ENCODE data around the gene HOXC10. TPM values are rescaled to one million over a fixed set of nuclear protein-coding genes. Genes with fewer than 3 reads are reported as not detected.

HOXC10 gene
- total and polyA plus RNA-seq, 4 donors: 0.18 TPM; not detected in 3

- H3K27me3 ChIP-seq (ENCODE audit: control insufficient read depth in 3 of 3, insufficient read depth in 3 of 3, low read length in 2 of 3): peaks cover 12 to 97% (median 96%) of the 10 kb centered on the region in 3 donors
- H3K4me3 ChIP-seq: no peak overlapping the region
- no peak overlapping the region for H3K9ac ChIP-seq (ENCODE audit: insufficient read depth in 1 of 2, low read length in 2 of 2)
- ATAC-seq (ENCODE audit: insufficient read depth, low FRiP score) (no peak), DNase-seq (no peak)
- TF ChIP-seq, protein P1, sequence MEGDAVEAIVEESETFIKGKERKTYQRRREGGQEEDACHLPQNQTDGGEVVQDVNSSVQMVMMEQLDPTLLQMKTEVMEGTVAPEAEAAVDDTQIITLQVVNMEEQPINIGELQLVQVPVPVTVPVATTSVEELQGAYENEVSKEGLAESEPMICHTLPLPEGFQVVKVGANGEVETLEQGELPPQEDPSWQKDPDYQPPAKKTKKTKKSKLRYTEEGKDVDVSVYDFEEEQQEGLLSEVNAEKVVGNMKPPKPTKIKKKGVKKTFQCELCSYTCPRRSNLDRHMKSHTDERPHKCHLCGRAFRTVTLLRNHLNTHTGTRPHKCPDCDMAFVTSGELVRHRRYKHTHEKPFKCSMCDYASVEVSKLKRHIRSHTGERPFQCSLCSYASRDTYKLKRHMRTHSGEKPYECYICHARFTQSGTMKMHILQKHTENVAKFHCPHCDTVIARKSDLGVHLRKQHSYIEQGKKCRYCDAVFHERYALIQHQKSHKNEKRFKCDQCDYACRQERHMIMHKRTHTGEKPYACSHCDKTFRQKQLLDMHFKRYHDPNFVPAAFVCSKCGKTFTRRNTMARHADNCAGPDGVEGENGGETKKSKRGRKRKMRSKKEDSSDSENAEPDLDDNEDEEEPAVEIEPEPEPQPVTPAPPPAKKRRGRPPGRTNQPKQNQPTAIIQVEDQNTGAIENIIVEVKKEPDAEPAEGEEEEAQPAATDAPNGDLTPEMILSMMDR (IDR thresholded peaks at IDR 0.05; ENCODE audit: control extremely low read depth, extremely low read depth): no peak
- H3K9me3 ChIP-seq (ENCODE audit: control insufficient read depth in 4 of 4, insufficient read depth in 3 of 4, low read length in 3 of 4): peaks cover 0 to 4% (median 0%) of the 10 kb centered on the region in 4 donors
- no peak overlapping the region for H3K27ac ChIP-seq (ENCODE audit: low read depth in 1 of 2, low read length in 1 of 2)
- no peaks in the 10 kb centered on the region for H3K4me1 ChIP-seq (ENCODE audit: control insufficient read depth in 5 of 5, insufficient read depth in 5 of 5, low read length in 5 of 5)
- H3K36me3 ChIP-seq (ENCODE audit: control insufficient read depth in 4 of 4, insufficient read depth in 4 of 4, low read length in 4 of 4): no peaks in the 10 kb centered on the region
- WGBS, 2 donors: 6 to 8% methylated on average over 10 of the region's 10 CpGs
Observed at GRCh38 chr12:53950437-53950773, 34.5 kb upstream of the HOXC10 start.

DNA sequence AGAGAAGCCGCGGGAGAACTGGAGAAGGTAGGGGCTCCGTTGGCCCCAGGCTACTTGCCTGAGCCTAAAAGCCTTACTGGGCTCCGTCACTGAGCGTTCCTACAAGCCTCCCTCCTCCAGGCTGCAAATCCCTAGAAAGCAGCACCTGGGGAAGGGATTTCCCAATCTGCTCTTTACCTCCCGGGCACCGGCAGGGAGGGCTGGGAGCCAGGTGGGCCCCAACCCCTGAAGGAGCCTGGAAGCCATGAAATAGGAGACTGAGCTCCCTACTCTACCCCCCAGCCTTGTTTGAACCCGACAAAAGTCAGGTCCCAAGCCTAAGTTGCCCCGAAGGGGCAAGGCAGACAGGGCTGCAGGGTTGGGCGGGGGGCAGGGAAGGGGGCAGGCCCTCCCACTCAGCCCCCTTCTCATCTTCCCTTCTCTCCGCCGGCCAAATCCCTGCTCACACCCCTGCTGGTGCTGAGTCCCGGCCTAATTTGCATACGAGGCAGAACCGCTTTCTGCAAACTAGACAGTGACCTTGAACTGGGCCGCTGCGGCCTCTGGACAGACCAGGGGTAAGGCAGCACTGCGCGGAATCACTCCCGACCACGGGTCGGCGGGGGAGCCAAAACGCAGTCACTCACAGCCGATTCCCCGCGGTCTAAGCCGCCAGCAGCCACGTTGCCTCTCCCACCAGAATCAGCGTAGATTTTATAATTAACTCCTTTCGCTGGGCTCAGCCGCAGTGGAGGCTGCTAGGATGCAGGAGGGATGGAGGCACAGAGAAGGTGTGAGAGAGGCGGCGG is 34.0 kb upstream of the HOXC10 start:
- no peak for DNase-seq
- WGBS, 2 donors: 4 to 7% methylated on average over 34 of the region's 34 CpGs

GRCh38 chr12:53951577-53952334 is 33.2 kb upstream of the HOXC10 start:
- H3K4me3 ChIP-seq: no peak overlapping the region
- H3K9me3 ChIP-seq (ENCODE audit: control insufficient read depth in 4 of 4, insufficient read depth in 3 of 4, low read length in 3 of 4): peaks cover 0 to 6% (median 0%) of the 10 kb centered on the region in 4 donors
- TF ChIP-seq, protein P1 (IDR thresholded peaks at IDR 0.05; ENCODE audit: control extremely low read depth, extremely low read depth): no peak
- peaks cover 0 to 2% (median 0%) of the 10 kb centered on the region in 5 donors for H3K4me1 ChIP-seq (ENCODE audit: control insufficient read depth in 5 of 5, insufficient read depth in 5 of 5, low read length in 5 of 5)
- no peak for ATAC-seq (ENCODE audit: insufficient read depth, low FRiP score)
- H3K36me3 ChIP-seq (ENCODE audit: control insufficient read depth in 4 of 4, insufficient read depth in 4 of 4, low read length in 4 of 4): no peaks in the 10 kb centered on the region
- 4 to 5% methylated on average over 46 to 47 of the region's 47 CpGs for WGBS, 2 donors
- H3K27ac ChIP-seq (ENCODE audit: low read depth in 1 of 2, low read length in 1 of 2): no peak overlapping the region
- peaks cover 10 to 97% (median 96%) of the 10 kb centered on the region in 3 donors for H3K27me3 ChIP-seq (ENCODE audit: control insufficient read depth in 3 of 3, insufficient read depth in 3 of 3, low read length in 2 of 3)
- no peak overlapping the region for H3K9ac ChIP-seq (ENCODE audit: insufficient read depth in 1 of 2, low read length in 2 of 2)
- no peak for DNase-seq

More for the DNA sequence above, 34.0 kb upstream of the HOXC10 start:
- TF ChIP-seq, protein P1 (IDR thresholded peaks at IDR 0.05; ENCODE audit: control extremely low read depth, extremely low read depth): no peak
- no peak for ATAC-seq (ENCODE audit: insufficient read depth, low FRiP score)
- no peaks in the 10 kb centered on the region for H3K36me3 ChIP-seq (ENCODE audit: control insufficient read depth in 4 of 4, insufficient read depth in 4 of 4, low read length in 4 of 4)
- H3K9me3 ChIP-seq (ENCODE audit: control insufficient read depth in 4 of 4, insufficient read depth in 3 of 4, low read length in 3 of 4): peaks cover 0 to 4% (median 0%) of the 10 kb centered on the region in 4 donors
- no peak overlapping the region for H3K27ac ChIP-seq (ENCODE audit: low read depth in 1 of 2, low read length in 1 of 2)
- H3K27me3 ChIP-seq (ENCODE audit: control insufficient read depth in 3 of 3, insufficient read depth in 3 of 3, low read length in 2 of 3): peaks cover 10 to 97% (median 96%) of the 10 kb centered on the region in 3 donors
- H3K9ac ChIP-seq (ENCODE audit: insufficient read depth in 1 of 2, low read length in 2 of 2): no peak overlapping the region
- no peaks in the 10 kb centered on the region for H3K4me1 ChIP-seq (ENCODE audit: control insufficient read depth in 5 of 5, insufficient read depth in 5 of 5, low read length in 5 of 5)
- H3K4me3 ChIP-seq: no peak overlapping the region

Measured in lung (tissue), 12 donors.